Measurements from ENCODE around the gene TMEM14B. TPM values are rescaled to one million over a fixed set of nuclear protein-coding genes. Genes with fewer than 3 reads are reported as not detected.
"Not testable (repeated sequence)": the region's sequence is repeated elsewhere in the genome, so short reads cannot be mapped to it uniquely, and the experiment has no call there.

The TMEM14B gene
- total RNA-seq, 1 donor from 2014 or later = 118 TPM

- H3K36me3 ChIP-seq = peaks cover 9% of the 10 kb centered on the region
- H3K9me3 ChIP-seq (replicated peaks) = no peaks in the 10 kb centered on the region
- H3K4me1 ChIP-seq = no peaks in the 10 kb centered on the region
- H3K4me3 ChIP-seq = no peak overlapping the region
- intact Hi-C loops (cut with micrococcal nuclease) = no loop called here
- H3K27me3 ChIP-seq (ENCODE audit: low read depth) = no peaks in the 10 kb centered on the region
- no peak overlapping the region for H3K27ac ChIP-seq (replicated peaks)
- no peak for DNase-seq
- no peak for TF ChIP-seq CTCF (IDR thresholded peaks at IDR 0.05; ENCODE audit: borderline replicate concordance)
Observed at GRCh38 chr6:10740061-10740460, 7.5 kb upstream of the TMEM14B start.

- H3K27ac ChIP-seq (replicated peaks); intact Hi-C loops (cut with micrococcal nuclease): not testable (repeated sequence)
Observed at GRCh38 chr6:10741643-10742042, 6.0 kb upstream of the TMEM14B start.

GRCh38 chr6:10742251-10742650 lies 5.4 kb upstream of the TMEM14B start:
- Histone ChIP-seq H3K4me3 (no peak overlapping the region), H3K4me1 (peaks cover 7% of the 10 kb centered on the region), H3K9me3 (replicated peaks) (no peaks in the 10 kb centered on the region), H3K27ac (replicated peaks) (no peak overlapping the region), H3K36me3 (peaks cover 9% of the 10 kb centered on the region), H3K27me3 (ENCODE audit: low read depth) (no peaks in the 10 kb centered on the region)
- intact Hi-C loops (cut with micrococcal nuclease) = no loop called here
- no peak for TF ChIP-seq CTCF (IDR thresholded peaks at IDR 0.05; ENCODE audit: borderline replicate concordance)
- no peak for DNase-seq

More at GRCh38 chr6:10741643-10742042, 6.0 kb upstream of the TMEM14B start:
- not testable (repeated sequence) for H3K4me1 ChIP-seq; DNase-seq; H3K27me3 ChIP-seq (ENCODE audit: low read depth); H3K36me3 ChIP-seq; H3K9me3 ChIP-seq (replicated peaks); H3K4me3 ChIP-seq

GRCh38 chr6:10743515-10743914 lies 4.1 kb upstream of the TMEM14B start:
- H3K27ac ChIP-seq (replicated peaks) = no peak overlapping the region
- intact Hi-C loops (cut with micrococcal nuclease) = no loop called here
- H3K36me3 ChIP-seq = peaks cover 9% of the 10 kb centered on the region
- no peaks in the 10 kb centered on the region for H3K9me3 ChIP-seq (replicated peaks)
- H3K27me3 ChIP-seq (ENCODE audit: low read depth) = no peaks in the 10 kb centered on the region
- H3K4me3 ChIP-seq = no peak overlapping the region
- TF ChIP-seq CTCF (IDR thresholded peaks at IDR 0.05; ENCODE audit: borderline replicate concordance) = no peak
- H3K4me1 ChIP-seq = peaks cover 18% of the 10 kb centered on the region
- no peak for DNase-seq

- intact Hi-C loops (cut with micrococcal nuclease) = no loop called here
- Histone ChIP-seq H3K36me3 (peaks cover 15% of the 10 kb centered on the region), H3K27me3 (ENCODE audit: low read depth) (no peaks in the 10 kb centered on the region), H3K4me1 (peaks cover 34% of the 10 kb centered on the region), H3K9me3 (replicated peaks) (no peaks in the 10 kb centered on the region), H3K27ac (replicated peaks) (no peak overlapping the region), H3K4me3 (no peak overlapping the region)
- no peak for TF ChIP-seq CTCF (IDR thresholded peaks at IDR 0.05; ENCODE audit: borderline replicate concordance)
- no peak for DNase-seq
Observed at GRCh38 chr6:10745116-10745515, 2.5 kb upstream of the TMEM14B start.

- TF ChIP-seq CTCF (IDR thresholded peaks at IDR 0.05; ENCODE audit: borderline replicate concordance) = no peak
- intact Hi-C loops (cut with micrococcal nuclease) = no loop called here
- peak overlapping the region; percentile 89 for H3K4me3 ChIP-seq
- peaks cover 22% of the 10 kb centered on the region for H3K36me3 ChIP-seq
- H3K9me3 ChIP-seq (replicated peaks) = no peaks in the 10 kb centered on the region
- DNase-seq = no peak
- no peaks in the 10 kb centered on the region for H3K27me3 ChIP-seq (ENCODE audit: low read depth)
- H3K4me1 ChIP-seq = peaks cover 50% of the 10 kb centered on the region
- peak overlapping the region; percentile 88 for H3K27ac ChIP-seq (replicated peaks)
Observed at GRCh38 chr6:10746915-10747250, 722 bp upstream of the TMEM14B start.
